Natural killer cell (primary cell): ENCODE measurements around the gene SHROOM1. TPM values are rescaled to one million over a fixed set of nuclear protein-coding genes. Genes with fewer than 3 reads are reported as not detected.
A peak's percentile ranks its signal among the peaks of the same experiment; 100 is the strongest.

Experiments
- ATAC-seq, 3 donors: fragments of 150-1000 bp in 2 of 3; fragments of 200-7000 bp in 1 of 3; cut with Tn5 transposase; 1 replicate in 1 of 3; 2 replicates in 2 of 3; pipeline ENCODE4 v1.10.0; 2021; ENCODE audit warnings: mild to moderate bottlenecking in 2 of 3, moderate library complexity in 2 of 3
- DNase-seq, 2 donors: peaks; one replicate each; pipeline versions ENCODE4 v3.0.0 to v3.0.0-alpha.2; 2013 to 2021; ENCODE audit warnings: mixed read lengths in 1 of 2
- H3K27ac ChIP-seq: one replicate; pipeline ENCODE4 v1.5.1; 2013; ENCODE audit warnings: mild to moderate bottlenecking, low read length
- H3K27me3 ChIP-seq: one replicate; pipeline ENCODE4 v1.6.1; 2013; ENCODE audit warnings: low read length; ENCODE audit not compliant: control insufficient read depth, insufficient read depth
- H3K36me3 ChIP-seq: one replicate; pipeline ENCODE4 v1.6.1; 2013; ENCODE audit warnings: low read length; ENCODE audit not compliant: control insufficient read depth, insufficient read depth
- H3K4me1 ChIP-seq: one replicate; pipeline ENCODE4 v1.6.1; 2013; ENCODE audit warnings: low read length; ENCODE audit not compliant: control insufficient read depth, insufficient read depth
- H3K4me3 ChIP-seq: one replicate; pipeline ENCODE4 v1.5.1; 2013; ENCODE audit warnings: low read length
- H3K9me3 ChIP-seq: one replicate; pipeline ENCODE4 v1.6.1; 2013; ENCODE audit warnings: low read length; ENCODE audit not compliant: control insufficient read depth, insufficient read depth
- H3K27ac Mint-ChIP-seq, 2 donors: one replicate each; pipeline ENCODE4 v1.8.0; 2022; ENCODE audit warnings: mild to moderate bottlenecking in 2 of 2, mixed read lengths in 2 of 2, moderate library complexity in 1 of 2
- H3K27me3 Mint-ChIP-seq, 2 donors: one replicate each; pipeline ENCODE4 v1.8.0; 2022; ENCODE audit warnings: low read depth in 2 of 2, mixed read lengths in 2 of 2
- H3K36me3 Mint-ChIP-seq: one replicate; pipeline ENCODE4 v1.8.0; 2022; ENCODE audit warnings: mixed read lengths
- H3K4me1 Mint-ChIP-seq, 2 donors: one replicate each; pipeline ENCODE4 v1.8.0; 2022; ENCODE audit warnings: mixed read lengths in 2 of 2
- H3K4me3 Mint-ChIP-seq: one replicate; pipeline ENCODE4 v1.8.0; 2022; ENCODE audit warnings: mild to moderate bottlenecking, moderate library complexity, mixed read lengths
- H3K9me3 Mint-ChIP-seq, 2 donors: one replicate each; pipeline ENCODE4 v1.8.0; 2022; ENCODE audit warnings: mixed read lengths in 2 of 2
- WGBS: methylation state at CpG from one replicate; pipeline ENCODE4 v1.1.7; 2013; ENCODE audit warnings: missing lambda C conversion rate; ENCODE audit not compliant: insufficient coverage; 5-methylcytosine and 5-hydroxymethylcytosine counted together
- intact Hi-C: fragments of 100-400 bp; cut with micrococcal nuclease; formaldehyde crosslinking; loops from one replicate; pipeline ENCODE4 v1.14.2; 2022
- total RNA-seq, 4 donors: library from RNA; stranded (reverse); fragments of 120-200 nt in 1 of 4; gene quantifications; one replicate each; pipeline versions ENCODE4 v1.2.3 to v1.2.4, GENCODE V29; 2013 to 2022
- TF ChIP-seq, protein P1 (sequence below): fragments of 200-600 bp; IDR thresholded peaks from one replicate; pipeline ENCODE4 v1.8.0; 2022; ENCODE audit warnings: antibody characterized with exemption

SHROOM1 gene
- total RNA-seq, 3 donors from 2014 or later (not counting 1 experiment from before 2014, with no cell fraction given) = 0.82 to 3.5 (median 0.85) TPM

DNA sequence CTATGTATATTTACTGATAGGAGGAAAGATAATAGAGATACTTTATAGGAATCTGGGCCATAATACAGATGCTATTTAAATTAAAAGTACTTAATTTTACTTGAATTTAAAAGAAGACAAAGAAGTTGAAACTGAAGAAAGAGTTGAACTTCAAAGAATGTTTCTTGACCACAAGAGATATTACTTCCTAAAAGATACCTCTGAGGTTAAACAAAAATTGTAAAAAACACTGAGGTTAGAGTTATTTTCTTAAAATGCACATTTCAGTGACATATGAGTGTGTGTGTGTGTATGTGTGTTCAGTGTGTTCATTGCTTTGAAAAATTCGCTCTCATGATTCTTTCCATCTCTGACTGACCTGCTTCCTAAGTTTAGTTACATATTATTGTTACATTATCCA, 49.9 kb downstream of the SHROOM1 start:
- Histone ChIP-seq H3K4me1 (peaks cover 18% of the 10 kb centered on the region), H3K27me3 (peaks cover 32% of the 10 kb centered on the region), H3K36me3 (no peaks in the 10 kb centered on the region), H3K9me3 (no peaks in the 10 kb centered on the region), H3K4me3 (no peak overlapping the region), H3K27ac (no peak overlapping the region)
- TF ChIP-seq, protein P1, sequence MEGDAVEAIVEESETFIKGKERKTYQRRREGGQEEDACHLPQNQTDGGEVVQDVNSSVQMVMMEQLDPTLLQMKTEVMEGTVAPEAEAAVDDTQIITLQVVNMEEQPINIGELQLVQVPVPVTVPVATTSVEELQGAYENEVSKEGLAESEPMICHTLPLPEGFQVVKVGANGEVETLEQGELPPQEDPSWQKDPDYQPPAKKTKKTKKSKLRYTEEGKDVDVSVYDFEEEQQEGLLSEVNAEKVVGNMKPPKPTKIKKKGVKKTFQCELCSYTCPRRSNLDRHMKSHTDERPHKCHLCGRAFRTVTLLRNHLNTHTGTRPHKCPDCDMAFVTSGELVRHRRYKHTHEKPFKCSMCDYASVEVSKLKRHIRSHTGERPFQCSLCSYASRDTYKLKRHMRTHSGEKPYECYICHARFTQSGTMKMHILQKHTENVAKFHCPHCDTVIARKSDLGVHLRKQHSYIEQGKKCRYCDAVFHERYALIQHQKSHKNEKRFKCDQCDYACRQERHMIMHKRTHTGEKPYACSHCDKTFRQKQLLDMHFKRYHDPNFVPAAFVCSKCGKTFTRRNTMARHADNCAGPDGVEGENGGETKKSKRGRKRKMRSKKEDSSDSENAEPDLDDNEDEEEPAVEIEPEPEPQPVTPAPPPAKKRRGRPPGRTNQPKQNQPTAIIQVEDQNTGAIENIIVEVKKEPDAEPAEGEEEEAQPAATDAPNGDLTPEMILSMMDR = no peak
- ATAC-seq (no peak), DNase-seq (no peak)
- peaks cover 39 to 52% of the 10 kb centered on the region in 2 donors for H3K27me3 Mint-ChIP-seq
- no peaks in the 10 kb centered on the region for H3K36me3 Mint-ChIP-seq
- H3K9me3 Mint-ChIP-seq = no peaks in the 10 kb centered on the region
- no CpG with 5 or more reads among the region's 1 CpG for WGBS
- no peak overlapping the region for H3K4me3 Mint-ChIP-seq
- H3K4me1 Mint-ChIP-seq = peaks cover 2 to 8% of the 10 kb centered on the region in 2 donors
- H3K27ac Mint-ChIP-seq = no peak overlapping the region
- intact Hi-C loops = no loop called here

DNA sequence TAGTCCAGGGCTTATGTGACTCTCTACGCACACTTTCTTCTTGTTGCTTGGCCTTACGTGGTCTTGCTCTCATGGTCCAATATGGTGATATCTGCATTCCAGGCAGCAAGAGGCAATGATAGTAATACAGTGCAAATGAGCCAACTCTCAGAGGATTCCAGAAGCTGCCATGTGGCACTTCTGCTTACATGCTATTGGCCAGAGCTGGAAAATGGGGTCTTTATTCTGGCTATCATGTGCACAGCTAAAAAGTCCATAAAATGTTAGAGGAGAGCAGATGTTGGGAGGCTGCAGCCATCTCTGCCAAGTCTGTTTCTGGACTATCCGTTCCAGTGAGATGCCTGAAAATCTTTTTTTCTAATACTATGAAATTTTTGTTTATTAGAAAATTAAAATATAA, 50.5 kb downstream of the SHROOM1 start:
- no peaks in the 10 kb centered on the region for H3K9me3 Mint-ChIP-seq
- Histone ChIP-seq H3K27ac (no peak overlapping the region), H3K27me3 (peaks cover 32% of the 10 kb centered on the region), H3K9me3 (no peaks in the 10 kb centered on the region), H3K4me3 (no peak overlapping the region), H3K36me3 (no peaks in the 10 kb centered on the region), H3K4me1 (peaks cover 18% of the 10 kb centered on the region)
- ATAC-seq (no peak), DNase-seq (no peak)
- intact Hi-C loops = no loop called here
- WGBS = 95% methylated on average over 2 of the region's 3 CpGs
- peak overlapping the region; percentile 22 for H3K4me3 Mint-ChIP-seq
- H3K4me1 Mint-ChIP-seq = peaks cover 7 to 8% of the 10 kb centered on the region in 2 donors
- peaks cover 37 to 46% of the 10 kb centered on the region in 2 donors for H3K27me3 Mint-ChIP-seq
- H3K36me3 Mint-ChIP-seq = no peaks in the 10 kb centered on the region
- H3K27ac Mint-ChIP-seq = no peak overlapping the region
- TF ChIP-seq, protein P1 = no peak

DNA sequence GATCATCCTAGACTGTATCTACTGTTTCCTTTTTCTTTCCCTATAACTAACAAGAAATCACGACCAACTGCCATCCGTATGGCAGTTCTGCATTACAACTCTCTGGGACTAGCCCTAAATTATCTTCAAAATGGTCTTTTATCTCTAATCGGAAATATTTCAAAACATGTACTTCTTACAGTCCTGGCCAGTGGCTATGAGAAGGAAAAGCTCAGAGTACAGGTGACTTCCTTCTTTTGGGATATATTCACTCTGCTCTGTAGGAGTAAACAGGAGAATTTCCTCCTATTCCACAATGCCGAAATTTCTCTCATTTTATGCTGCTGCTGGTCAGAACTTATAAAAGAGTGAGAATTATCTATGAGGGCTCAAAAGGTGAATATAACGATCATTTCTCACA, 51.6 kb downstream of the SHROOM1 start:
- no peaks in the 10 kb centered on the region for H3K36me3 Mint-ChIP-seq
- TF ChIP-seq, protein P1 = no peak
- intact Hi-C loops = no loop called here
- peaks cover 7 to 8% of the 10 kb centered on the region in 2 donors for H3K4me1 Mint-ChIP-seq
- no peak overlapping the region for H3K27ac Mint-ChIP-seq
- H3K4me3 ChIP-seq = no peak overlapping the region
- H3K9me3 Mint-ChIP-seq = no peaks in the 10 kb centered on the region
- H3K27me3 ChIP-seq = peaks cover 25% of the 10 kb centered on the region
- DNase-seq (no peak), ATAC-seq (no peak)
- H3K36me3 ChIP-seq = no peaks in the 10 kb centered on the region
- H3K27ac ChIP-seq = no peak overlapping the region
- H3K27me3 Mint-ChIP-seq = peaks cover 37 to 44% of the 10 kb centered on the region in 2 donors
- H3K4me1 ChIP-seq = peaks cover 18% of the 10 kb centered on the region
- no peaks in the 10 kb centered on the region for H3K9me3 ChIP-seq
- H3K4me3 Mint-ChIP-seq = peak overlapping the region; percentile 56
- WGBS = 87% methylated on average over 4 of the region's 5 CpGs

- Mint-ChIP-seq H3K36me3 (no peaks in the 10 kb centered on the region), H3K4me3 (peak overlapping the region; percentile 73), H3K27ac (peak overlapping the region in 1 of 2 donors; percentile 18), H3K4me1 (peaks cover 7 to 8% of the 10 kb centered on the region in 2 donors), H3K9me3 (no peaks in the 10 kb centered on the region), H3K27me3 (peaks cover 37 to 44% of the 10 kb centered on the region in 2 donors)
- Histone ChIP-seq H3K27me3 (peaks cover 27% of the 10 kb centered on the region), H3K36me3 (no peaks in the 10 kb centered on the region), H3K4me3 (no peak overlapping the region), H3K4me1 (peaks cover 18% of the 10 kb centered on the region), H3K27ac (no peak overlapping the region), H3K9me3 (no peaks in the 10 kb centered on the region)
- ATAC-seq (no peak), DNase-seq (no peak)
- WGBS = 78% methylated on average over 4 of the region's 4 CpGs
- intact Hi-C loops = no loop called here
- TF ChIP-seq, protein P1 = no peak
Measured at GRCh38 chr5:132778129-132778528, 52.3 kb downstream of the SHROOM1 start.
